Type B pancreatic cell (in vitro differentiated cells): ENCODE results near the gene DSCAML1. TPM values are rescaled to one million over a fixed set of nuclear protein-coding genes. Genes with fewer than 3 reads are reported as not detected.

ENCODE experiments used
- DNase-seq: peaks from one replicate; pipeline ENCODE4 v3.0.0; 2021; ENCODE audit warnings: mixed read lengths; ENCODE audit not compliant: unreplicated experiment; ENCODE audit errors: extremely low spot score
- H3K27ac Mint-ChIP-seq: 2 replicates; pipeline ENCODE4 v1.8.0; 2021; ENCODE audit warnings: mild to moderate bottlenecking, mixed read lengths
- H3K27me3 Mint-ChIP-seq: 2 replicates; pipeline ENCODE4 v1.8.0; 2021; ENCODE audit warnings: mixed read lengths
- H3K36me3 Mint-ChIP-seq: 2 replicates; pipeline ENCODE4 v1.8.0; 2021; ENCODE audit warnings: mixed read lengths
- H3K4me1 Mint-ChIP-seq: one replicate; pipeline ENCODE4 v1.8.0; 2021; ENCODE audit warnings: mixed read lengths; ENCODE audit not compliant: unreplicated experiment
- H3K4me3 Mint-ChIP-seq: 2 replicates; pipeline ENCODE4 v1.8.0; 2021; ENCODE audit warnings: mild to moderate bottlenecking, mixed read lengths
- H3K9me3 Mint-ChIP-seq: 2 replicates; pipeline ENCODE4 v1.8.0; 2021; ENCODE audit warnings: mixed read lengths
- CTCF ChIP-seq: fragments of 200-600 bp; sonication (generic); conservative IDR thresholded peaks from 2 replicates; pipeline ENCODE4 v1.5.0; 2021; ENCODE audit warnings: antibody characterized with exemption, mild to moderate bottlenecking
- total RNA-seq: library from RNA; stranded (reverse); gene quantifications from 2 replicates; pipeline ENCODE4 v1.2.1, GENCODE V29; 2021; ENCODE audit warnings: low replicate concordance

DSCAML1 gene
- total RNA-seq, 1 donor from 2014 or later: 5.8 TPM

GRCh38 chr11:117495357-117495756 is 301.7 kb downstream of the DSCAML1 start:
- TF ChIP-seq CTCF: no peak
- Mint-ChIP-seq H3K9me3 (no peaks in the 10 kb centered on the region), H3K4me1 (peaks cover 5% of the 10 kb centered on the region), H3K27me3 (peaks cover 33% of the 10 kb centered on the region), H3K4me3 (no peak overlapping the region), H3K36me3 (no peaks in the 10 kb centered on the region), H3K27ac (no peak overlapping the region)
- DNase-seq: no peak

GRCh38 chr11:117492578-117493251 is 304.3 kb downstream of the DSCAML1 start:
- TF ChIP-seq CTCF: no peak
- Mint-ChIP-seq H3K36me3 (no peaks in the 10 kb centered on the region), H3K4me3 (no peak overlapping the region), H3K9me3 (no peaks in the 10 kb centered on the region), H3K27me3 (peaks cover 49% of the 10 kb centered on the region), H3K27ac (no peak overlapping the region), H3K4me1 (peaks cover 13% of the 10 kb centered on the region)
- DNase-seq: no peak

GRCh38 chr11:117490911-117491310 is 306.1 kb downstream of the DSCAML1 start:
- H3K9me3 Mint-ChIP-seq: no peaks in the 10 kb centered on the region
- peaks cover 13% of the 10 kb centered on the region for H3K4me1 Mint-ChIP-seq
- DNase-seq: no peak
- H3K27me3 Mint-ChIP-seq: peaks cover 47% of the 10 kb centered on the region
- TF ChIP-seq CTCF: no peak
- no peaks in the 10 kb centered on the region for H3K36me3 Mint-ChIP-seq
- H3K4me3 Mint-ChIP-seq: no peak overlapping the region
- no peak overlapping the region for H3K27ac Mint-ChIP-seq

GRCh38 chr11:117489999-117490679 is 306.9 kb downstream of the DSCAML1 start:
- DNase-seq: no peak
- no peak for TF ChIP-seq CTCF
- peak overlapping the region; percentile 50 for H3K4me3 Mint-ChIP-seq
- H3K9me3 Mint-ChIP-seq: no peaks in the 10 kb centered on the region
- H3K27me3 Mint-ChIP-seq: peaks cover 48% of the 10 kb centered on the region
- peak overlapping the region; percentile 15 for H3K27ac Mint-ChIP-seq
- peaks cover 13% of the 10 kb centered on the region for H3K4me1 Mint-ChIP-seq
- no peaks in the 10 kb centered on the region for H3K36me3 Mint-ChIP-seq

- Mint-ChIP-seq H3K4me3 (no peak overlapping the region), H3K27ac (peak overlapping the region; percentile 15), H3K36me3 (no peaks in the 10 kb centered on the region), H3K4me1 (peaks cover 15% of the 10 kb centered on the region), H3K27me3 (peaks cover 44% of the 10 kb centered on the region), H3K9me3 (no peaks in the 10 kb centered on the region)
- TF ChIP-seq CTCF: no peak
- no peak for DNase-seq
Measured at GRCh38 chr11:117488996-117489952, 307.7 kb downstream of the DSCAML1 start.
